MM.1S (cell line): ENCODE measurements around the gene TIMP2.

Experiments
- EZH2phosphoT487 ChIP-seq: fragments of 300-600 bp; sonication (generic); IDR thresholded peaks from 2 replicates; pipeline ENCODE4 v1.6.1; 2018; ENCODE audit warnings: antibody characterized with exemption, low read length
- TF ChIP-seq, protein P1 (sequence below): fragments of 300-600 bp; sonication (generic); IDR thresholded peaks from 2 replicates; pipeline ENCODE4 v1.5.1; 2016; ENCODE audit warnings: antibody characterized with exemption, low read length, mixed read lengths

DNA sequence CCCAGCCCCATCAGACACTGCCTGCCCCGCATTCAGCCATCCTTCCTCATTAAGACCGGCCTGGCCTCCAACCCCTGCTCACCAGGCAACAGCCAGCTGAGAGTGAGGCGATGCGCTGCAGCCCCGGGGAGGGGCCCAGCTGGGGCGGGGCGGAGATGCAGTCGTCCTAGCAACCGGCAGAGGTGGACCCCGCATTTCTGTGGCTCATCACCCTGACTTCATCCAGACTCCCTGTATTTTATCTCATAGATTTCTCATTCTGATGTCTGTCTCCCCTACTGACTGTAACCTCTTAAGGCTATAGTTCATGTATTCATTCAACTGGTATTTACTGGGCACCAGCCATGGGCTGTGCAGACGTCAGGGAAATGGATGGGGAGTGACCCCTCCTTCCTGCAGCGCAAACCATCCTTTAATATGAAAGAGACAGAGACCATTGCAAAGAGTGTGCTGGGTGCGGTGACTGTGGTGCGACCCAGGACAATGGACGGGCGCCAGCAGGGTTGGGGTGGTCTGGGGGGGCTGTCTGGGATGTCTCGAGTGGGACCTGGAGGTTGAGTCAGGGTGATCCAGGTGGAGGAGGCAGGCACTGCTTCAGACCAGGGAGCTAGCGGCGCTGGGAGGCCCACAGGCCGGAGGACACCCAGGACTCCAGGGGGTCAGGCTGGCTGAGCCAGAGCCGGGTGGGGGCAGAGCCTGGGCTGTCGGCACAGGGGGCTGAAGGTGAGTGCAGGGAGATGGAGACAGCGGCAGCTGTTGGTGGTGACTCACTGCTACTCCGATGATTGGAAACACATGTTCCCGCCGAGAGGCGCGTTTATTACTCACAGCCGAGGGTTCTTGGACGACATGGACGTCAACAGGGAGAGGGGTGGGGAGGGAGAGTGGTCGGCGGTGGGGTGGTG, 10.5 kb upstream of the TIMP2 start:
- TF ChIP-seq, protein P1, sequence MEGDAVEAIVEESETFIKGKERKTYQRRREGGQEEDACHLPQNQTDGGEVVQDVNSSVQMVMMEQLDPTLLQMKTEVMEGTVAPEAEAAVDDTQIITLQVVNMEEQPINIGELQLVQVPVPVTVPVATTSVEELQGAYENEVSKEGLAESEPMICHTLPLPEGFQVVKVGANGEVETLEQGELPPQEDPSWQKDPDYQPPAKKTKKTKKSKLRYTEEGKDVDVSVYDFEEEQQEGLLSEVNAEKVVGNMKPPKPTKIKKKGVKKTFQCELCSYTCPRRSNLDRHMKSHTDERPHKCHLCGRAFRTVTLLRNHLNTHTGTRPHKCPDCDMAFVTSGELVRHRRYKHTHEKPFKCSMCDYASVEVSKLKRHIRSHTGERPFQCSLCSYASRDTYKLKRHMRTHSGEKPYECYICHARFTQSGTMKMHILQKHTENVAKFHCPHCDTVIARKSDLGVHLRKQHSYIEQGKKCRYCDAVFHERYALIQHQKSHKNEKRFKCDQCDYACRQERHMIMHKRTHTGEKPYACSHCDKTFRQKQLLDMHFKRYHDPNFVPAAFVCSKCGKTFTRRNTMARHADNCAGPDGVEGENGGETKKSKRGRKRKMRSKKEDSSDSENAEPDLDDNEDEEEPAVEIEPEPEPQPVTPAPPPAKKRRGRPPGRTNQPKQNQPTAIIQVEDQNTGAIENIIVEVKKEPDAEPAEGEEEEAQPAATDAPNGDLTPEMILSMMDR = no peak
- no peak for TF ChIP-seq EZH2phosphoT487
